Measurements from ENCODE around the gene THAP9. TPM values are rescaled to one million over a fixed set of nuclear protein-coding genes. Genes with fewer than 3 reads are reported as not detected.

THAP9 gene
- total RNA-seq, 2 experiments from 2014 or later: 3.8 to 4.3 TPM

DNA sequence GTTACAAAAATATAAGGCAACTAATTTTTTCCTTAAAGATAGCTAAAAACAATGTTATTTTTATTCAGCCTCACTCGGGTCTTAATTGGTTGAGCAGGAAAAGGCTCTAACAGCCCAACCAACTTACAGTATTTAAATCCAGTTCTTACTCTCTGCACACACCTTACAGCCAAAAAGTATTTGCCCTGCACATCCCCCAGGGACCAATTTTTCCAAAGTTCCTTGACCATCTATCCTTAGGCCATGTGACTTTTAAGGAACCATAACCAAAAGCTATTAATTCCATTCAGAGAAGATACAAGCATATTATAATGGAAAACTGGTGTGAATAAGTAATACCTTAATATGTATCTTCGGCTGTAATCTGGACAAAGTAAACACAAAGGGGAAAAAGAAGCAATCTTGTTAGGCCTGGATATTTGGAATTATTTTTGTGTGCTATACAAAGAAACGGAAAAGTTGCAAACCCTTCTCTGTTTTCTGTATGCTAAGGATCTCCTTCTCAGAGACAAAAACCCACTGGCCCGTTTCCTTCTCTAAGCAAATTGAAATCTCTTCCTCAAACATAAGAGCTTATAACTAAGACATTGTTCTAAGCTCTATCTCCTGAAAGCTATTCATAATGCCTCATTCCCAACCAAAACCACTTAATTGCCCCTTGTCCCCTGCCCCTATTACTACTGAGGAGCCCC, 1.0 kb upstream of the THAP9 start:
- ChIA-PET CTCF (interaction anchor here (0.8 to 2.7 kb wide), 4 partner anchors 11 to 136 kb away, joined by 3 to 8 read pairs (median 4); partner anchors contain the start of gene COPS4), POLR2A (interaction anchor here (0.5 to 3.3 kb wide), 16 partner anchors 9 to 470 kb away, joined by 3 to 55 read pairs (median 8); partner anchors contain the start of genes COPS4, COQ2, HNRNPDL and LIN54)
- peak in 1 of 14 experiments; percentile 3 for DNase-seq
- Histone ChIP-seq H3K27me3 (ENCODE audit: control insufficient read depth in 1 of 2, insufficient read depth in 2 of 2, low read length in 2 of 2) (no peaks in the 10 kb centered on the region), H3K36me3 (ENCODE audit: insufficient read depth, low read length) (peaks cover 19% of the 10 kb centered on the region), H3K4me3 (ENCODE audit: low read length) (peak overlapping the region; percentile 72), H3K4me1 (ENCODE audit: insufficient read depth, low read length) (peaks cover 11% of the 10 kb centered on the region), H3K27ac (ENCODE audit: low read depth in 1 of 2, low read length in 2 of 2) (peak overlapping the region; percentile 94 to 99), H3K9me3 (ENCODE audit: control insufficient read depth in 1 of 2, insufficient read depth in 1 of 2, low read length in 2 of 2) (no peaks in the 10 kb centered on the region)
- no peaks in the 10 kb centered on the region for H3K27me3 Mint-ChIP-seq
- no peak overlapping the region for H3K4me3 Mint-ChIP-seq
- intact Hi-C loops (cut with DNase I, micrococcal nuclease): loop anchor here (1.0 to 10.0 kb wide), 11 partner anchors 8 to 615 kb away; partner anchors contain the start of genes COQ2 (in 2 of the 2), LIN54 (in 2 of the 2), SEC31A (in 2 of the 2) and COPS4 (in 1 of the 2)
- TF ChIP-seq, protein P1, sequence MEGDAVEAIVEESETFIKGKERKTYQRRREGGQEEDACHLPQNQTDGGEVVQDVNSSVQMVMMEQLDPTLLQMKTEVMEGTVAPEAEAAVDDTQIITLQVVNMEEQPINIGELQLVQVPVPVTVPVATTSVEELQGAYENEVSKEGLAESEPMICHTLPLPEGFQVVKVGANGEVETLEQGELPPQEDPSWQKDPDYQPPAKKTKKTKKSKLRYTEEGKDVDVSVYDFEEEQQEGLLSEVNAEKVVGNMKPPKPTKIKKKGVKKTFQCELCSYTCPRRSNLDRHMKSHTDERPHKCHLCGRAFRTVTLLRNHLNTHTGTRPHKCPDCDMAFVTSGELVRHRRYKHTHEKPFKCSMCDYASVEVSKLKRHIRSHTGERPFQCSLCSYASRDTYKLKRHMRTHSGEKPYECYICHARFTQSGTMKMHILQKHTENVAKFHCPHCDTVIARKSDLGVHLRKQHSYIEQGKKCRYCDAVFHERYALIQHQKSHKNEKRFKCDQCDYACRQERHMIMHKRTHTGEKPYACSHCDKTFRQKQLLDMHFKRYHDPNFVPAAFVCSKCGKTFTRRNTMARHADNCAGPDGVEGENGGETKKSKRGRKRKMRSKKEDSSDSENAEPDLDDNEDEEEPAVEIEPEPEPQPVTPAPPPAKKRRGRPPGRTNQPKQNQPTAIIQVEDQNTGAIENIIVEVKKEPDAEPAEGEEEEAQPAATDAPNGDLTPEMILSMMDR (IDR thresholded peaks at IDR 0.05): no peak
- peaks cover 11% of the 10 kb centered on the region for H3K4me1 Mint-ChIP-seq (ENCODE audit: low read depth)
- H3K9me3 Mint-ChIP-seq: no peaks in the 10 kb centered on the region
- no peak overlapping the region for H3K27ac Mint-ChIP-seq
- H3K36me3 Mint-ChIP-seq (ENCODE audit: low read depth): peaks cover 26% of the 10 kb centered on the region
- no peak for ATAC-seq (ENCODE audit: poor library complexity)

DNA sequence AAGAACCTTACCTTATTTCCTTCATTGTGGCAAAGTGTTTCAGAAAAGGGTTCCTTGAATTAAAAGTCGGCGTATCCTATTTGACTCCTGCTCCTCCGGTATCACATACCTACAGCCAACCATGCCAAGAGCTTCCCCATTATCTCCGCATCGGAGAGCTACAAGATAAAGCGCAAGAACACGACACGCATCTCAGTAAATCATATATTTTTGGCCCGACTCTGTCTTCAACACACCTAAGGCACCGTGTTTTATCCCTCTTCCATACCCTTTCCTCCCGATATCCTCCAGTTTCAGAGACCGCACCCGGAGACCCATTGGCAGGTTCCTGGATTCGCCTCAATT, 497 bp upstream of the THAP9 start:
- Histone ChIP-seq H3K36me3 (ENCODE audit: insufficient read depth, low read length) (peaks cover 14% of the 10 kb centered on the region), H3K4me1 (ENCODE audit: insufficient read depth, low read length) (peaks cover 11% of the 10 kb centered on the region), H3K27me3 (ENCODE audit: control insufficient read depth in 1 of 2, insufficient read depth in 2 of 2, low read length in 2 of 2) (no peaks in the 10 kb centered on the region), H3K9me3 (ENCODE audit: control insufficient read depth in 1 of 2, insufficient read depth in 1 of 2, low read length in 2 of 2) (no peaks in the 10 kb centered on the region), H3K4me3 (ENCODE audit: low read length) (peak overlapping the region; percentile 72), H3K27ac (ENCODE audit: low read depth in 1 of 2, low read length in 2 of 2) (peak overlapping the region; percentile 94 to 99)
- H3K4me3 Mint-ChIP-seq: no peak overlapping the region
- H3K27me3 Mint-ChIP-seq: no peaks in the 10 kb centered on the region
- peak in 2 of 14 experiments; percentile 6 to 52 for DNase-seq
- intact Hi-C loops (cut with DNase I, micrococcal nuclease): loop anchor here (1.0 to 5.0 kb wide), 8 partner anchors 9 to 557 kb away; partner anchors contain the start of genes COQ2 (in 2 of the 2), SEC31A (in 2 of the 2), COPS4 (in 1 of the 2) and ENOPH1 (in 1 of the 2)
- CTCF ChIA-PET: interaction anchor here (0.9 to 2.7 kb wide), 5 partner anchors 8 to 471 kb away, joined by 3 to 8 read pairs (median 3); partner anchors contain the start of gene COPS4
- H3K36me3 Mint-ChIP-seq (ENCODE audit: low read depth): peaks cover 21% of the 10 kb centered on the region
- no peaks in the 10 kb centered on the region for H3K9me3 Mint-ChIP-seq
- POLR2A ChIA-PET: interaction anchor here (0.5 to 3.3 kb wide), 22 partner anchors 9 to 555 kb away, joined by 3 to 55 read pairs (median 6); partner anchors contain the start of genes COPS4, COQ2, HELQ and HNRNPDL
- TF ChIP-seq, protein P1 (IDR thresholded peaks at IDR 0.05): no peak
- H3K27ac Mint-ChIP-seq: no peak overlapping the region
- peaks cover 8% of the 10 kb centered on the region for H3K4me1 Mint-ChIP-seq (ENCODE audit: low read depth)
- peak; percentile 1 for ATAC-seq (ENCODE audit: poor library complexity)

DNA sequence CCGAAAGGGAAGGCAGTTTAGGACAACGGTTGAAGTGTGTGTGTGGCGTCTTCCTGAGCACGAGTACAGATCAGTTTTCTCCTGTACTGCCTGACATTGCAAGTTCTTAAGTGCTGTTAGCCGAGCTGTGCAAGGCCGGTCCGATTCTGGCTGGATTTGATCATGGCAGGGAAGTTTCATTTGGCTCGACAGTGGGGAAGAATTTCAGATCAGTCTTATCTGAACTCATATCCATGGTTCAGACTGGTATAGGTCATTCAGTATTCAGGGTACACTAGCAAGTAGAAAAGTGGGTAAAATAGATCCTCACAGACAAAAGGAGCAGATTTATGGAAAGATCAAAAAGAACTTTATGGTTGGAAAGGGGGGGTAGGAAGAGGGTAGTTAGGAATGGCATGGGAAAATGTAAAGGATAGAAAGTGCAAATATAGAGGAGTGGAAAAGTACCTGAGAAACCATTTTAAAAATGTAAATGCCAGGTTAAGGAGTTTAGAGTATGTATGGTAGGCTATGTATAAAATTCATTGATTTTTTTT, 716 bp downstream of the THAP9 start:
- no peaks in the 10 kb centered on the region for H3K27me3 Mint-ChIP-seq
- H3K9me3 Mint-ChIP-seq: no peaks in the 10 kb centered on the region
- no peaks in the 10 kb centered on the region for H3K9me3 ChIP-seq (ENCODE audit: control insufficient read depth in 1 of 2, insufficient read depth in 1 of 2, low read length in 2 of 2)
- peaks cover 11% of the 10 kb centered on the region for H3K4me1 ChIP-seq (ENCODE audit: insufficient read depth, low read length)
- H3K27ac Mint-ChIP-seq: no peak overlapping the region
- peak overlapping the region; percentile 94 to 99 for H3K27ac ChIP-seq (ENCODE audit: low read depth in 1 of 2, low read length in 2 of 2)
- peak overlapping the region; percentile 72 for H3K4me3 ChIP-seq (ENCODE audit: low read length)
- peaks cover 11% of the 10 kb centered on the region for H3K36me3 ChIP-seq (ENCODE audit: insufficient read depth, low read length)
- ChIA-PET CTCF (interaction anchor here (0.9 to 2.7 kb wide), 4 partner anchors 9 to 472 kb away, joined by 3 to 8 read pairs (median 4); partner anchors contain the start of gene COPS4), POLR2A (interaction anchor here (0.5 to 3.3 kb wide), 22 partner anchors 10 to 554 kb away, joined by 3 to 55 read pairs (median 6); partner anchors contain the start of genes COPS4, COQ2, HELQ and HNRNPDL)
- no peaks in the 10 kb centered on the region for H3K27me3 ChIP-seq (ENCODE audit: control insufficient read depth in 1 of 2, insufficient read depth in 2 of 2, low read length in 2 of 2)
- H3K36me3 Mint-ChIP-seq (ENCODE audit: low read depth): peaks cover 17% of the 10 kb centered on the region
- TF ChIP-seq, protein P1 (IDR thresholded peaks at IDR 0.05): no peak
- intact Hi-C loops (cut with DNase I, micrococcal nuclease): loop anchor here (2.0 to 5.0 kb wide), 7 partner anchors 110 to 556 kb away; partner anchors contain the start of genes COQ2 (in 2 of the 2), COPS4 (in 1 of the 2), ENOPH1 (in 1 of the 2) and HELQ (in 1 of the 2)
- H3K4me3 Mint-ChIP-seq: no peak overlapping the region
- DNase-seq (no peak), ATAC-seq (ENCODE audit: poor library complexity) (no peak)
- H3K4me1 Mint-ChIP-seq (ENCODE audit: low read depth): peaks cover 13% of the 10 kb centered on the region
